Stimulated activated CD8-positive, alpha-beta memory T cell treated with anti-CD3 and anti-CD28 coated beads, Interleukin-7, amount 100 ng/mL, for 1 hour (primary cell): Measurements from ENCODE around the gene SLCO1B3.
"Not testable (repeated sequence)": the region's sequence is repeated elsewhere in the genome, so short reads cannot be mapped to it uniquely, and the experiment has no call there.

Experiments
- DNase-seq, 2 donors: peaks; one replicate each; pipeline ENCODE4 v3.0.0-alpha.2; 2020; ENCODE audit warnings: low read depth in 2 of 2

The SLCO1B3 gene

GRCh38 chr12:20810487-20810886 is at the start of gene SLCO1B3:
Gene SLCO1B3, plus strand, starts transcription at chr12:20810705. Its CDS starts 5,034 bp downstream, at chr12:20815739.
- no peak for DNase-seq

GRCh38 chr12:20777420-20777819 is 33.1 kb upstream of the SLCO1B3 start:
- no peak for DNase-seq

- DNase-seq = no peak
These were observed 31.5 kb upstream of the SLCO1B3 start for GRCh38 chr12:20778969-20779368.

GRCh38 chr12:20779971-20780370 is 30.5 kb upstream of the SLCO1B3 start:
- DNase-seq = not testable (repeated sequence)

- not testable (repeated sequence) for DNase-seq
These were observed 26.6 kb upstream of the SLCO1B3 start for GRCh38 chr12:20783796-20784357.

- DNase-seq = no peak
These were observed 17.5 kb upstream of the SLCO1B3 start for GRCh38 chr12:20792971-20793370.

GRCh38 chr12:20798554-20798953 is 12.0 kb upstream of the SLCO1B3 start:
- DNase-seq = no peak

- DNase-seq = no peak
These were observed 10.3 kb upstream of the SLCO1B3 start for GRCh38 chr12:20800160-20800559.

GRCh38 chr12:20801035-20801434 is 9.5 kb upstream of the SLCO1B3 start:
- no peak for DNase-seq

- DNase-seq = no peak
These were observed 4.6 kb upstream of the SLCO1B3 start for GRCh38 chr12:20805921-20806320.

- no peak for DNase-seq
These were observed 3.1 kb upstream of the SLCO1B3 start for GRCh38 chr12:20807192-20808080.

- DNase-seq = no peak
These were observed 2.0 kb upstream of the SLCO1B3 start for GRCh38 chr12:20808521-20808920.

- DNase-seq = no peak
These were observed 5.1 kb downstream of the SLCO1B3 start for GRCh38 chr12:20815574-20815973.

- DNase-seq = no peak
These were observed 11.9 kb downstream of the SLCO1B3 start for GRCh38 chr12:20822415-20822814.

- no peak for DNase-seq
These were observed 12.4 kb downstream of the SLCO1B3 start for GRCh38 chr12:20822925-20823324.

GRCh38 chr12:20829919-20830318 is 19.4 kb downstream of the SLCO1B3 start:
- no peak for DNase-seq

- DNase-seq = no peak
These were observed 20.0 kb downstream of the SLCO1B3 start for GRCh38 chr12:20830456-20830855.

- no peak for DNase-seq
These were observed 22.4 kb downstream of the SLCO1B3 start for GRCh38 chr12:20832911-20833310.

- DNase-seq = no peak
These were observed 42.1 kb downstream of the SLCO1B3 start for GRCh38 chr12:20852649-20853048.

- no peak for DNase-seq
These were observed 52.6 kb downstream of the SLCO1B3 start for GRCh38 chr12:20863056-20863455.

- no peak for DNase-seq
These were observed 55.4 kb downstream of the SLCO1B3 start for GRCh38 chr12:20865873-20866272.

- no peak for DNase-seq
These were observed 57.8 kb downstream of the SLCO1B3 start for GRCh38 chr12:20868277-20868676.

- DNase-seq = no peak
These were observed 72.8 kb downstream of the SLCO1B3 start for GRCh38 chr12:20883288-20883687.
